H1 (cell line): Measurements from ENCODE around the gene LCE3C. TPM values are rescaled to one million over a fixed set of nuclear protein-coding genes. Genes with fewer than 3 reads are reported as not detected.

Source experiments
- CTCF ChIA-PET: fragments of 300-600 bp; sonication (Branson Sonifier 250); formaldehyde crosslinking; loops from one replicate; lab custom pipeline; 2021; ENCODE audit not compliant: partially characterized antibody; lab: Charles Lee
- POLR2A ChIA-PET: fragments of 300-600 bp; sonication (Branson Sonifier 250); formaldehyde crosslinking; loops from one replicate; lab custom pipeline; 2021; ENCODE audit warnings: inconsistent platforms; ENCODE audit not compliant: partially characterized antibody; lab: Charles Lee
- DNase-seq, 2 experiments: peaks; one replicate each; pipeline versions ENCODE4 v3.0.0 to v3.0.0-alpha.2; 2010 to 2022; ENCODE audit warnings: low spot score in 2 of 2, low read depth in 1 of 2, mixed read lengths in 1 of 2
- FAIRE-seq: peaks from 2 replicates; lab custom pipeline; 2011; peaks lifted over from hg19 to GRCh38; lab: Jason Lieb, UNC
- H2AFZ ChIP-seq: 2 replicates; pipeline ENCODE4 v1.8.1; 2012; ENCODE audit warnings: low read length, inconsistent platforms
- H2AK5ac ChIP-seq: 2 replicates; pipeline ENCODE4 v1.6.1; 2013; ENCODE audit warnings: low read depth, low read length
- H2BK120ac ChIP-seq: replicated peaks from 2 replicates; pipeline ENCODE3; 2013; ENCODE audit warnings: low read depth, low read length, inconsistent platforms
- H2BK12ac ChIP-seq: 2 replicates; pipeline ENCODE4 v1.6.1; 2013; ENCODE audit warnings: low read depth, low read length
- H2BK15ac ChIP-seq: 2 replicates; pipeline ENCODE4 v1.6.1; 2013; ENCODE audit warnings: low read length
- H2BK20ac ChIP-seq: 2 replicates; pipeline ENCODE4 v1.6.1; 2013; ENCODE audit warnings: low read length
- H2BK5ac ChIP-seq: 2 replicates; pipeline ENCODE4 v1.6.1; 2013; ENCODE audit warnings: low read depth, low read length
- H3K14ac ChIP-seq: 2 replicates; pipeline ENCODE4 v1.6.1; 2013; ENCODE audit warnings: inconsistent platforms; ENCODE audit not compliant: insufficient read length
- H3K18ac ChIP-seq: 2 replicates; pipeline ENCODE4 v1.6.1; 2013; ENCODE audit warnings: low read length; ENCODE audit errors: extremely low read depth
- H3K23ac ChIP-seq: 2 replicates; pipeline ENCODE4 v1.6.1; 2013; ENCODE audit warnings: inconsistent platforms; ENCODE audit not compliant: insufficient read length
- H3K23me2 ChIP-seq: 2 replicates; pipeline ENCODE4 v1.6.1; 2013; ENCODE audit warnings: low read depth, low read length
- H3K27ac ChIP-seq: 2 replicates; pipeline ENCODE4 v1.6.1; 2011; ENCODE audit warnings: low read depth, low read length, inconsistent platforms
- H3K27me3 ChIP-seq, 4 experiments: replicated peaks in 1 of 4; 1 replicate in 1 of 4; 2 replicates in 3 of 4; pipeline versions ENCODE4 v1.6.1 to v1.8.1; 2011 to 2013; ENCODE audit warnings: low read length in 3 of 4, mild to moderate bottlenecking in 3 of 4, inconsistent platforms in 2 of 4, mixed read lengths in 2 of 4, moderate library complexity in 1 of 4; ENCODE audit not compliant: control insufficient read depth in 3 of 4, insufficient read depth in 3 of 4; ENCODE audit errors: extremely low read depth in 1 of 4
- H3K36me3 ChIP-seq, 4 experiments: 2 replicates each; pipeline versions ENCODE4 v1.6.1 to v1.8.1; 2011 to 2013; ENCODE audit warnings: mild to moderate bottlenecking in 4 of 4, low read length in 3 of 4, moderate library complexity in 2 of 4, control low read depth in 1 of 4, inconsistent platforms in 1 of 4; ENCODE audit not compliant: insufficient read depth in 4 of 4, control insufficient read depth in 2 of 4
- H3K4ac ChIP-seq: replicated peaks from 2 replicates; pipeline ENCODE3; 2013; ENCODE audit warnings: low read length, low read depth, mixed read lengths, inconsistent platforms; ENCODE audit not compliant: insufficient read length
- H3K4me1 ChIP-seq, 4 experiments: replicated peaks in 1 of 4; 1 replicate in 1 of 4; 2 replicates in 3 of 4; pipeline versions ENCODE4 v1.6.1 to v1.8.1; 2011 to 2013; ENCODE audit warnings: low read length in 3 of 4, inconsistent platforms in 2 of 4, mixed read lengths in 1 of 4; ENCODE audit not compliant: insufficient read depth in 4 of 4, control insufficient read depth in 3 of 4
- H3K4me2 ChIP-seq, 2 experiments: 2 replicates each; pipeline versions ENCODE4 v1.6.1 to v1.8.1; 2011 to 2013; ENCODE audit warnings: low read depth in 2 of 2, low read length in 2 of 2, control low read depth in 1 of 2, inconsistent platforms in 1 of 2, mild to moderate bottlenecking in 1 of 2; ENCODE audit not compliant: insufficient read depth in 1 of 2
- H3K4me3 ChIP-seq, 4 experiments: fragments of 200-600, 300-600 bp in 1 of 4; sonication (generic), shearing (Covaris generic), sonication (Bioruptor Twin) in 1 of 4; 2 replicates each; pipeline versions ENCODE4 v1.5.1 to v1.8.1; 2011 to 2016; ENCODE audit warnings: low read length in 4 of 4, low read depth in 3 of 4, control low read depth in 2 of 4, inconsistent platforms in 2 of 4, mild to moderate bottlenecking in 2 of 4, mixed read lengths in 1 of 4, moderate library complexity in 1 of 4; ENCODE audit not compliant: insufficient read depth in 2 of 4; ENCODE audit errors: extremely low read depth in 1 of 4
- H3K56ac ChIP-seq: replicated peaks from 2 replicates; pipeline ENCODE3; 2013; ENCODE audit warnings: low read depth, mild to moderate bottlenecking, mixed read lengths, low read length, inconsistent platforms; ENCODE audit not compliant: insufficient read length
- H3K79me1 ChIP-seq: 2 replicates; pipeline ENCODE4 v1.6.1; 2013; ENCODE audit warnings: low read depth, low read length, control low read depth
- H3K79me2 ChIP-seq, 2 experiments: 2 replicates each; pipeline versions ENCODE4 v1.6.1 to v1.8.1; 2012 to 2013; ENCODE audit warnings: low read length in 2 of 2, mild to moderate bottlenecking in 2 of 2, inconsistent platforms in 1 of 2; ENCODE audit not compliant: insufficient read depth in 2 of 2, control insufficient read depth in 1 of 2
- H3K9ac ChIP-seq, 4 experiments: replicated peaks in 1 of 4; 1 replicate in 1 of 4; 2 replicates in 3 of 4; pipeline versions ENCODE4 v1.6.1 to v1.8.1; 2011 to 2013; ENCODE audit warnings: low read depth in 3 of 4, low read length in 3 of 4, control low read depth in 2 of 4, mild to moderate bottlenecking in 2 of 4, moderate library complexity in 2 of 4, inconsistent platforms in 1 of 4; ENCODE audit errors: extremely low read depth in 1 of 4
- H3K9me3 ChIP-seq, 2 experiments: 2 replicates each; pipeline versions ENCODE4 v1.6.1 to v1.8.1; 2012 to 2013; ENCODE audit warnings: mild to moderate bottlenecking in 2 of 2, moderate library complexity in 2 of 2, control low read depth in 1 of 2, inconsistent platforms in 1 of 2, low read depth in 1 of 2, low read length in 1 of 2, mixed read lengths in 1 of 2; ENCODE audit not compliant: insufficient read depth in 2 of 2
- H4K20me1 ChIP-seq, 2 experiments: replicated peaks in 1 of 2; 2 replicates each; pipeline versions ENCODE3 to v1.8.1; 2011 to 2013; ENCODE audit warnings: inconsistent platforms in 2 of 2, low read length in 2 of 2, mild to moderate bottlenecking in 1 of 2; ENCODE audit not compliant: insufficient read depth in 2 of 2, control insufficient read depth in 1 of 2
- H4K5ac ChIP-seq: 2 replicates; pipeline ENCODE4 v1.6.1; 2013; ENCODE audit warnings: low read length, low read depth, mixed read lengths, inconsistent platforms; ENCODE audit not compliant: insufficient read length
- H4K8ac ChIP-seq: 2 replicates; pipeline ENCODE4 v1.8.0; 2013; ENCODE audit warnings: mild to moderate bottlenecking, moderate library complexity, low read length, inconsistent platforms; ENCODE audit not compliant: insufficient read depth; ENCODE audit errors: extremely low read depth
- H4K91ac ChIP-seq: replicated peaks from 2 replicates; pipeline ENCODE3; 2013; ENCODE audit warnings: low read length, mixed read lengths, inconsistent platforms; ENCODE audit not compliant: insufficient read length
- BACH1 ChIP-seq: IDR thresholded peaks from 2 replicates; pipeline ENCODE4 v1.6.1; 2012; ENCODE audit warnings: low read length, improper control_type of control experiment
- BCL11A ChIP-seq, 2 experiments: IDR thresholded peaks; one replicate each; pipeline ENCODE4 v1.6.1; 2011; ENCODE audit warnings: low read depth in 2 of 2, low read length in 2 of 2, mild to moderate bottlenecking in 2 of 2
- BRCA1 ChIP-seq: IDR thresholded peaks from 2 replicates; pipeline ENCODE4 v1.6.1; 2012; ENCODE audit warnings: low read depth, low read length, improper control_type of control experiment
- CEBPB ChIP-seq: IDR thresholded peaks from 2 replicates; pipeline ENCODE4 v1.6.1; 2012; ENCODE audit warnings: low read depth, low read length
- HDAC6 ChIP-seq: IDR thresholded peaks from one replicate; pipeline ENCODE4 v1.7.1; 2012; ENCODE audit warnings: low read depth, mild to moderate bottlenecking, inconsistent platforms, low read length, moderate library complexity
- JUND ChIP-seq: IDR thresholded peaks from 2 replicates; pipeline ENCODE4 v1.6.1; 2011; ENCODE audit warnings: mild to moderate bottlenecking, improper control_type of control experiment, low read length
- POLR2AphosphoS5 ChIP-seq: IDR thresholded peaks from 2 replicates; pipeline ENCODE4 v1.6.1; 2011; ENCODE audit warnings: low read depth, low read length
- RBBP5 ChIP-seq: IDR thresholded peaks from 2 replicates; pipeline ENCODE4 v1.7.1; 2012; ENCODE audit warnings: low read depth, mild to moderate bottlenecking, inconsistent platforms, low read length, moderate library complexity, borderline replicate concordance
- RFX5 ChIP-seq: IDR thresholded peaks from 2 replicates; pipeline ENCODE4 v1.6.1; 2011; ENCODE audit warnings: low read depth, low read length, improper control_type of control experiment, borderline replicate concordance
- RXRA ChIP-seq: IDR thresholded peaks from 2 replicates; pipeline ENCODE4 v1.6.1; 2011; ENCODE audit warnings: low read depth, mild to moderate bottlenecking, low read length, moderate library complexity; ENCODE audit not compliant: insufficient read depth
- SIN3A ChIP-seq, 2 experiments: IDR thresholded peaks in 1 of 2; conservative IDR thresholded peaks in 1 of 2; 2 replicates each; pipeline ENCODE4 v1.6.1; 2011 to 2012; ENCODE audit warnings: low read length in 2 of 2, improper control_type of control experiment in 1 of 2, low read depth in 1 of 2, mild to moderate bottlenecking in 1 of 2
- SUZ12 ChIP-seq: fragments of 200-600 bp; sonication (generic); IDR thresholded peaks from 2 replicates; pipeline ENCODE4 v1.6.1; 2012; ENCODE audit warnings: mild to moderate bottlenecking, inconsistent platforms, low read length, moderate library complexity, mixed read lengths
- TBP ChIP-seq: IDR thresholded peaks from 2 replicates; pipeline ENCODE4 v1.6.1; 2011; ENCODE audit warnings: low read depth, low read length, improper control_type of control experiment
- TCF12 ChIP-seq: IDR thresholded peaks from 2 replicates; pipeline ENCODE4 v1.6.1; 2011; ENCODE audit warnings: low read depth, mild to moderate bottlenecking, low read length
- ZNF274 ChIP-seq: IDR thresholded peaks from 2 replicates; pipeline ENCODE4 v1.7.0; 2012; ENCODE audit warnings: low read length, borderline replicate concordance; ENCODE audit errors: extremely low read depth
- WGBS, 2 experiments: shearing (Covaris generic) in 1 of 2; methylation state at CpG; one replicate each; pipeline versions ENCODE4 v1.1.6 to v1.1.7; 2013 to 2015; ENCODE audit warnings: low lambda C conversion rate in 2 of 2, mixed read lengths in 2 of 2, inconsistent platforms in 1 of 2, low coverage in 1 of 2, missing lambda C conversion rate in 1 of 2; ENCODE audit not compliant: insufficient replicate concordance in 2 of 2, insufficient coverage in 1 of 2, insufficient read length in 1 of 2; ENCODE audit errors: extremely low coverage in 1 of 2, missing lambda C conversion rate in 1 of 2; 5-methylcytosine and 5-hydroxymethylcytosine counted together
- polyA plus RNA-seq, 7 experiments: library from polyadenylated mRNA; depleted of rRNA in 3 of 7; stranded (reverse) in 5 of 7; unstranded in 2 of 7; fragments of >200 nt in 5 of 7; fragments of 200-250 nt in 2 of 7; gene quantifications; 1 replicate in 5 of 7; 2 replicates in 1 of 7; 4 replicates in 1 of 7; pipeline versions ENCODE4 v1.2.1 to v1.2.3, GENCODE V29; 2011 to 2013; ENCODE audit warnings: missing spikeins in 2 of 7, mixed read lengths in 2 of 7
- total RNA-seq: library from RNA; stranded (reverse); fragmentation: NEBNext Ultra II Directional; extraction: Animal tissue kit (Norgen Biotek cat#: 25700); gene quantifications from 2 replicates; pipeline ENCODE4 v1.2.1, GENCODE V29; 2021
- TF ChIP-seq, protein P1 (sequence below): IDR thresholded peaks from 2 replicates; pipeline ENCODE4 v1.6.1; 2012; ENCODE audit warnings: inconsistent platforms

Gene LCE3C
- total and polyA plus RNA-seq, 2 of the 8 experiments (the other 6 are each of a cell fraction or from before 2014, with no cell fraction given) = not detected

DNA sequence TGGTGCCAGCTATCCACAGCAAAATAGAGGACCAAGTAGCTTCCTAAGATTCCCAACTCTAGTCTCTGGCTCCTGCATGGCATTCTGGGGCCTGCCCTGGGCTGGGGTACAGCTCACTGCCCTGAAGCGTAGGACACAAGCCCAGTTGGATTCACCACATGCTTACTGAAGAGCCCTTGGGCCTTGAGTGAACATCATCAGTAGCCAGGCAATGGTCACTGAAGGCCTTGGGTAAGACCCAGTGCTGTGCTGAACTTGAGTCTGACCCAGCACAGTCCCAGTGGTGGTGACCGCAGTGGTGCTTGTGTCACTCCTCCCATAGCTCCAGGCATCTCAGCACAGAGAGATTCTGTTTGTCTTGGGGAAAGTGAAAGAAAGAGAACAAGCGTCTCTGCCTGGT lies 30.6 kb downstream of the LCE3C start:
- Histone ChIP-seq H3K36me3 (no peaks in the 10 kb centered on the region), H3K23ac (no peak overlapping the region), H3K14ac (no peak overlapping the region), H4K8ac (no peak overlapping the region), H3K27ac (no peak overlapping the region), H2AFZ (no peak overlapping the region), H4K91ac (no peak overlapping the region), H4K5ac (no peak overlapping the region), H3K79me1 (no peaks in the 10 kb centered on the region), H4K20me1 (no peaks in the 10 kb centered on the region), H2BK5ac (no peak overlapping the region), H2BK12ac (no peak overlapping the region), H3K4me3 (no peak overlapping the region), H2BK120ac (no peak overlapping the region), H3K56ac (no peak overlapping the region), H3K23me2 (no peaks in the 10 kb centered on the region; the same call in 1 of the 2 replicates), H3K4ac (no peak overlapping the region), H2BK20ac (no peak overlapping the region), H3K18ac (no peak overlapping the region), H2AK5ac (no peak overlapping the region), H3K4me1 (no peaks in the 10 kb centered on the region), H3K27me3 (no peaks in the 10 kb centered on the region), H3K9ac (no peak overlapping the region), H3K4me2 (no peak overlapping the region), H2BK15ac (no peak overlapping the region), H3K9me3 (peaks cover 64 to 82% of the 10 kb centered on the region in 2 experiments), H3K79me2 (no peaks in the 10 kb centered on the region)
- ChIA-PET POLR2A (no interaction called here), CTCF (no interaction called here)
- WGBS, 2 experiments = 95% methylated on average over 2 of the region's 3 CpGs; no CpG with 5 or more reads in 1 of the 2 experiments
- FAIRE-seq (no peak), DNase-seq (no peak)
- TF ChIP-seq BRCA1 (no peak), RBBP5 (no peak), BCL11A (IDR thresholded peaks at IDR 0.05; ENCODE audit: low read depth in 2 of 2, low read length in 2 of 2) (no peak), RFX5 (no peak), HDAC6 (no peak), TBP (no peak), BACH1 (no peak), SIN3A (conservative IDR thresholded peaks at IDR 0.05 in 1 of 2, IDR thresholded peaks at IDR 0.05 in 1 of 2; ENCODE audit: low read depth in 1 of 2, low read length in 2 of 2) (no peak), RXRA (no peak), CEBPB (no peak), ZNF274 (no peak), JUND (no peak), TCF12 (no peak), SUZ12 (no peak), POLR2AphosphoS5 (no peak)
- TF ChIP-seq, protein P1, sequence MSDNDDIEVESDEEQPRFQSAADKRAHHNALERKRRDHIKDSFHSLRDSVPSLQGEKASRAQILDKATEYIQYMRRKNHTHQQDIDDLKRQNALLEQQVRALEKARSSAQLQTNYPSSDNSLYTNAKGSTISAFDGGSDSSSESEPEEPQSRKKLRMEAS = no peak
